Measurements from ENCODE around the gene MAGIX. TPM values are rescaled to one million over a fixed set of nuclear protein-coding genes. Genes with fewer than 3 reads are reported as not detected.
A peak's percentile ranks its signal among the peaks of the same experiment; 100 is the strongest.

The MAGIX gene
- polyA plus RNA-seq, 3 donors, result 1.1 to 2.0 (median 1.5) TPM

- H3K79me2 ChIP-seq (ENCODE audit: insufficient read depth, low read length), result no peaks in the 10 kb centered on the region
- H3K4me2 ChIP-seq (replicated peaks; ENCODE audit: extremely low read depth, low read length, poor library complexity, severe bottlenecking), result peak overlapping the region; percentile 82
- H3K36me3 ChIP-seq (replicated peaks in 1 of 2; ENCODE audit: control insufficient read depth in 1 of 2, insufficient read depth in 2 of 2, low read length in 2 of 2), result no peaks in the 10 kb centered on the region
- no peaks in the 10 kb centered on the region for H3K27me3 ChIP-seq (ENCODE audit: control insufficient read depth in 2 of 2, insufficient read depth in 2 of 2, low read length in 2 of 2)
- no peak for TF ChIP-seq CTCF (IDR thresholded peaks at IDR 0.05)
- H3K4me1 Mint-ChIP-seq, result peaks cover 41% of the 10 kb centered on the region
- intact Hi-C loops (cut with micrococcal nuclease), result no loop called here
- peak overlapping the region; percentile 63 to 76 for H3K4me3 Mint-ChIP-seq
- peak overlapping the region; percentile 84 for H2AFZ ChIP-seq (ENCODE audit: insufficient read depth, low read depth, low read length, poor library complexity, severe bottlenecking)
- H3K9ac ChIP-seq (ENCODE audit: insufficient read depth, low read length, poor library complexity, severe bottlenecking), result peak overlapping the region; percentile 70
- no peaks in the 10 kb centered on the region for H4K20me1 ChIP-seq (ENCODE audit: insufficient read depth, low read length)
- H3K9me3 ChIP-seq (replicated peaks in 1 of 2; ENCODE audit: control insufficient read depth in 1 of 2, insufficient read depth in 1 of 2, low read length in 2 of 2), result no peaks in the 10 kb centered on the region
- peak; percentile 95 to 97 (median 96) for DNase-seq
- WGBS (ENCODE audit: insufficient coverage), result 0% methylated on average over 22 of the region's 32 CpGs
- H3K4me1 ChIP-seq (ENCODE audit: control insufficient read depth in 1 of 2, insufficient read depth in 2 of 2, low read length in 2 of 2), result peaks cover 5 to 39% of the 10 kb centered on the region in 2 donors
- H3K36me3 Mint-ChIP-seq, result peaks cover 0 to 2% of the 10 kb centered on the region in 2 donors
- H3K4me3 ChIP-seq (replicated peaks in 1 of 3; ENCODE audit: low read depth in 2 of 3, low read length in 3 of 3), result peak overlapping the region; percentile 49 to 79 (median 49)
- H3K27ac Mint-ChIP-seq, result peak overlapping the region; percentile 87 to 96 (median 92)
- peak overlapping the region; percentile 54 to 78 for H3K27ac ChIP-seq (ENCODE audit: low read depth in 1 of 2, low read length in 2 of 2)
- peaks cover 0 to 10% (median 4%) of the 10 kb centered on the region in 7 donors for H3K9me3 Mint-ChIP-seq
- peaks cover 0 to 8% (median 0%) of the 10 kb centered on the region in 3 donors for H3K27me3 Mint-ChIP-seq (ENCODE audit: low read depth in 3 of 3)
These were observed 28.4 kb downstream of the MAGIX start for GRCh38 chrX:49190821-49191573.

GRCh38 chrX:49191574-49192011 is 29.0 kb downstream of the MAGIX start:
- Histone ChIP-seq H3K9me3 (replicated peaks in 1 of 2; ENCODE audit: control insufficient read depth in 1 of 2, insufficient read depth in 1 of 2, low read length in 2 of 2) (no peaks in the 10 kb centered on the region), H3K36me3 (replicated peaks in 1 of 2; ENCODE audit: control insufficient read depth in 1 of 2, insufficient read depth in 2 of 2, low read length in 2 of 2) (no peaks in the 10 kb centered on the region), H3K27me3 (ENCODE audit: control insufficient read depth in 2 of 2, insufficient read depth in 2 of 2, low read length in 2 of 2) (no peaks in the 10 kb centered on the region), H3K4me2 (replicated peaks; ENCODE audit: extremely low read depth, low read length, poor library complexity, severe bottlenecking) (peak overlapping the region; percentile 82), H3K79me2 (ENCODE audit: insufficient read depth, low read length) (no peaks in the 10 kb centered on the region), H2AFZ (ENCODE audit: insufficient read depth, low read depth, low read length, poor library complexity, severe bottlenecking) (peak overlapping the region; percentile 84), H3K4me3 (replicated peaks in 1 of 3; ENCODE audit: low read depth in 2 of 3, low read length in 3 of 3) (peak overlapping the region; percentile 49 to 79 (median 49)), H3K27ac (ENCODE audit: low read depth in 1 of 2, low read length in 2 of 2) (peak overlapping the region; percentile 52 to 78), H3K9ac (ENCODE audit: insufficient read depth, low read length, poor library complexity, severe bottlenecking) (peak overlapping the region; percentile 70), H4K20me1 (ENCODE audit: insufficient read depth, low read length) (no peaks in the 10 kb centered on the region), H3K4me1 (ENCODE audit: control insufficient read depth in 1 of 2, insufficient read depth in 2 of 2, low read length in 2 of 2) (peaks cover 2 to 35% of the 10 kb centered on the region in 2 donors)
- H3K36me3 Mint-ChIP-seq, result peaks cover 0 to 2% of the 10 kb centered on the region in 2 donors
- H3K4me3 Mint-ChIP-seq, result peak overlapping the region; percentile 63 to 75
- TF ChIP-seq CTCF (IDR thresholded peaks at IDR 0.05), result no peak
- intact Hi-C loops (cut with micrococcal nuclease), result no loop called here
- H3K27me3 Mint-ChIP-seq (ENCODE audit: low read depth in 3 of 3), result peaks cover 1 to 8% (median 2%) of the 10 kb centered on the region in 3 donors
- H3K27ac Mint-ChIP-seq, result peak overlapping the region; percentile 37 to 95 (median 77)
- DNase-seq, result peak in 1 of 3 donors; percentile 11
- under 1% methylated on average over 25 of the region's 34 CpGs for WGBS (ENCODE audit: insufficient coverage)
- H3K9me3 Mint-ChIP-seq, result peaks cover 0 to 8% (median 4%) of the 10 kb centered on the region in 7 donors
- peaks cover 38% of the 10 kb centered on the region for H3K4me1 Mint-ChIP-seq
